Panc1 (cell line): ENCODE measurements around the gene HORMAD2. TPM values are rescaled to one million over a fixed set of nuclear protein-coding genes. Genes with fewer than 3 reads are reported as not detected.
"Not testable (repeated sequence)": the region's sequence is repeated elsewhere in the genome, so short reads cannot be mapped to it uniquely, and the experiment has no call there.

Experiments used
- ATAC-seq: fragments of 200-7000 bp; cut with Tn5 transposase; 2 replicates; pipeline ENCODE4 v1.9.1; 2020; ENCODE audit warnings: mild to moderate bottlenecking, moderate library complexity
- BruUV-seq: library from RNA; stranded (reverse); fragments of 400-500 nt; replicated peaks from 2 replicates; lab custom pipeline; 2021; lab: Mats Ljungman, UMichigan
- CTCF ChIA-PET: fragments of 300-600 bp; sonication (Branson Sonifier 250); formaldehyde crosslinking; loops from one replicate; lab custom pipeline; 2022; ENCODE audit warnings: antibody characterized with exemption; lab: Charles Lee
- POLR2A ChIA-PET: fragments of 300-600 bp; sonication (Branson Sonifier 250); formaldehyde crosslinking; loops from one replicate; lab custom pipeline; 2022; ENCODE audit warnings: antibody characterized with exemption; lab: Charles Lee
- DNase-seq: peaks from one replicate; pipeline ENCODE4 v3.0.0-alpha.2; 2010; ENCODE audit warnings: low read depth, low spot score
- H3K27ac ChIP-seq: 2 replicates; pipeline ENCODE4 v1.5.1; 2011; ENCODE audit warnings: mild to moderate bottlenecking, low read length, inconsistent platforms
- H3K27me3 ChIP-seq: fragments of 200-500 bp; sonication (Bioruptor generic); 2 replicates; pipeline ENCODE4 v1.6.0; 2014; ENCODE audit warnings: low read length, inconsistent platforms; ENCODE audit not compliant: control insufficient read depth, insufficient read depth
- H3K36me3 ChIP-seq: fragments of 200-500 bp; sonication (Bioruptor generic); 2 replicates; pipeline ENCODE4 v1.5.1; 2014; ENCODE audit warnings: inconsistent platforms, mild to moderate bottlenecking, low read length, moderate library complexity; ENCODE audit not compliant: control insufficient read depth, insufficient read depth
- H3K4me1 ChIP-seq: 2 replicates; pipeline ENCODE4 v1.5.1; 2011; ENCODE audit warnings: inconsistent platforms, mild to moderate bottlenecking, low read length, moderate library complexity; ENCODE audit not compliant: control insufficient read depth, insufficient read depth
- H3K4me3 ChIP-seq, 2 experiments: 2 replicates each; pipeline ENCODE4 v1.5.1; 2011 to 2012; ENCODE audit warnings: low read depth in 2 of 2, low read length in 2 of 2, mild to moderate bottlenecking in 2 of 2, inconsistent platforms in 1 of 2, moderate library complexity in 1 of 2
- H3K9me3 ChIP-seq: fragments of 200-500 bp; sonication (Bioruptor generic); 2 replicates; pipeline ENCODE4 v1.5.1; 2014; ENCODE audit warnings: low read depth, mild to moderate bottlenecking, inconsistent platforms, low read length, moderate library complexity; ENCODE audit not compliant: control insufficient read depth, insufficient read depth
- POLR2AphosphoS5 ChIP-seq: IDR thresholded peaks from 2 replicates; pipeline ENCODE4 v1.6.1; 2012; ENCODE audit warnings: mild to moderate bottlenecking, low read depth, low read length, moderate library complexity
- SIN3A ChIP-seq: IDR thresholded peaks from 2 replicates; pipeline ENCODE4 v1.6.1; 2012; ENCODE audit warnings: low read depth, mild to moderate bottlenecking, low read length, moderate library complexity, borderline replicate concordance; ENCODE audit not compliant: insufficient read depth
- TCF7L2 ChIP-seq: IDR thresholded peaks from 2 replicates; pipeline ENCODE4 v1.6.1; 2011; ENCODE audit warnings: mild to moderate bottlenecking, low read depth, low read length, inconsistent platforms
- in situ Hi-C: cut with HindIII; loops from 2 replicates; pipeline ENCODE4 v1.10.0; 2016; ENCODE audit warnings: low sequenced_read_pairs, low pct_unique_long_range_greater_than_20kb
- intact Hi-C: fragments of 100-400 bp; cut with micrococcal nuclease; formaldehyde crosslinking; loops from one replicate; pipeline ENCODE4 v1.10.0; 2022; ENCODE audit not compliant: unreplicated experiment
- total RNA-seq: library from RNA; stranded (reverse); gene quantifications from one replicate; pipeline ENCODE4 v1.2.1, GENCODE V29; 2021; ENCODE audit not compliant: unreplicated experiment
- TF ChIP-seq, protein P1 (sequence below), 2 experiments: IDR thresholded peaks; 2 replicates each; pipeline ENCODE4 v1.6.1; 2011 to 2012; ENCODE audit warnings: low read depth in 2 of 2, control low read depth in 1 of 2, low read length in 1 of 2, mild to moderate bottlenecking in 1 of 2, moderate library complexity in 1 of 2; ENCODE audit not compliant: insufficient read depth in 1 of 2
- TF ChIP-seq, protein P2 (sequence below): fragments of 450-650 bp; IDR thresholded peaks from 2 replicates; pipeline ENCODE4 v1.5.1; 2017; ENCODE audit warnings: mild to moderate bottlenecking

The HORMAD2 gene
- total RNA-seq, 1 experiment from 2014 or later, result not detected

- TF ChIP-seq, protein P1, sequence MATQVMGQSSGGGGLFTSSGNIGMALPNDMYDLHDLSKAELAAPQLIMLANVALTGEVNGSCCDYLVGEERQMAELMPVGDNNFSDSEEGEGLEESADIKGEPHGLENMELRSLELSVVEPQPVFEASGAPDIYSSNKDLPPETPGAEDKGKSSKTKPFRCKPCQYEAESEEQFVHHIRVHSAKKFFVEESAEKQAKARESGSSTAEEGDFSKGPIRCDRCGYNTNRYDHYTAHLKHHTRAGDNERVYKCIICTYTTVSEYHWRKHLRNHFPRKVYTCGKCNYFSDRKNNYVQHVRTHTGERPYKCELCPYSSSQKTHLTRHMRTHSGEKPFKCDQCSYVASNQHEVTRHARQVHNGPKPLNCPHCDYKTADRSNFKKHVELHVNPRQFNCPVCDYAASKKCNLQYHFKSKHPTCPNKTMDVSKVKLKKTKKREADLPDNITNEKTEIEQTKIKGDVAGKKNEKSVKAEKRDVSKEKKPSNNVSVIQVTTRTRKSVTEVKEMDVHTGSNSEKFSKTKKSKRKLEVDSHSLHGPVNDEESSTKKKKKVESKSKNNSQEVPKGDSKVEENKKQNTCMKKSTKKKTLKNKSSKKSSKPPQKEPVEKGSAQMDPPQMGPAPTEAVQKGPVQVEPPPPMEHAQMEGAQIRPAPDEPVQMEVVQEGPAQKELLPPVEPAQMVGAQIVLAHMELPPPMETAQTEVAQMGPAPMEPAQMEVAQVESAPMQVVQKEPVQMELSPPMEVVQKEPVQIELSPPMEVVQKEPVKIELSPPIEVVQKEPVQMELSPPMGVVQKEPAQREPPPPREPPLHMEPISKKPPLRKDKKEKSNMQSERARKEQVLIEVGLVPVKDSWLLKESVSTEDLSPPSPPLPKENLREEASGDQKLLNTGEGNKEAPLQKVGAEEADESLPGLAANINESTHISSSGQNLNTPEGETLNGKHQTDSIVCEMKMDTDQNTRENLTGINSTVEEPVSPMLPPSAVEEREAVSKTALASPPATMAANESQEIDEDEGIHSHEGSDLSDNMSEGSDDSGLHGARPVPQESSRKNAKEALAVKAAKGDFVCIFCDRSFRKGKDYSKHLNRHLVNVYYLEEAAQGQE (IDR thresholded peaks at IDR 0.05; ENCODE audit: insufficient read depth in 1 of 2, low read depth in 2 of 2, low read length in 1 of 2), result no peak
- no peak for TF ChIP-seq TCF7L2
- TF ChIP-seq POLR2AphosphoS5, result no peak
- TF ChIP-seq, protein P2, sequence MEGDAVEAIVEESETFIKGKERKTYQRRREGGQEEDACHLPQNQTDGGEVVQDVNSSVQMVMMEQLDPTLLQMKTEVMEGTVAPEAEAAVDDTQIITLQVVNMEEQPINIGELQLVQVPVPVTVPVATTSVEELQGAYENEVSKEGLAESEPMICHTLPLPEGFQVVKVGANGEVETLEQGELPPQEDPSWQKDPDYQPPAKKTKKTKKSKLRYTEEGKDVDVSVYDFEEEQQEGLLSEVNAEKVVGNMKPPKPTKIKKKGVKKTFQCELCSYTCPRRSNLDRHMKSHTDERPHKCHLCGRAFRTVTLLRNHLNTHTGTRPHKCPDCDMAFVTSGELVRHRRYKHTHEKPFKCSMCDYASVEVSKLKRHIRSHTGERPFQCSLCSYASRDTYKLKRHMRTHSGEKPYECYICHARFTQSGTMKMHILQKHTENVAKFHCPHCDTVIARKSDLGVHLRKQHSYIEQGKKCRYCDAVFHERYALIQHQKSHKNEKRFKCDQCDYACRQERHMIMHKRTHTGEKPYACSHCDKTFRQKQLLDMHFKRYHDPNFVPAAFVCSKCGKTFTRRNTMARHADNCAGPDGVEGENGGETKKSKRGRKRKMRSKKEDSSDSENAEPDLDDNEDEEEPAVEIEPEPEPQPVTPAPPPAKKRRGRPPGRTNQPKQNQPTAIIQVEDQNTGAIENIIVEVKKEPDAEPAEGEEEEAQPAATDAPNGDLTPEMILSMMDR, result no peak
- TF ChIP-seq SIN3A, result no peak
- no peak overlapping the region for H3K4me3 ChIP-seq
- ChIA-PET POLR2A (no interaction called here), CTCF (no interaction called here)
- no peaks in the 10 kb centered on the region for H3K4me1 ChIP-seq
- no TSS peak for BruUV-seq
- DNase-seq (no peak), ATAC-seq (no peak)
- peaks cover 12% of the 10 kb centered on the region; the same call in 1 of the 2 replicates for H3K9me3 ChIP-seq
- H3K36me3 ChIP-seq, result no peaks in the 10 kb centered on the region
- intact Hi-C loops (no loop called here), in situ Hi-C loops (no loop called here)
- no peak overlapping the region for H3K27ac ChIP-seq
- no peaks in the 10 kb centered on the region for H3K27me3 ChIP-seq
Observed at GRCh38 chr22:30094804-30095203, 14.5 kb downstream of the HORMAD2 start.

GRCh38 chr22:30097861-30098260 is 17.6 kb downstream of the HORMAD2 start:
- in situ Hi-C loops, result no loop called here
- Histone ChIP-seq H3K4me1 (no peaks in the 10 kb centered on the region), H3K36me3 (no peaks in the 10 kb centered on the region), H3K27me3 (no peaks in the 10 kb centered on the region), H3K27ac (no peak overlapping the region), H3K9me3 (peaks cover 12% of the 10 kb centered on the region; the same call in 1 of the 2 replicates), H3K4me3 (no peak overlapping the region)
- intact Hi-C loops, result no loop called here
- no peak for DNase-seq
- ChIA-PET POLR2A (no interaction called here), CTCF (no interaction called here)
- BruUV-seq, result no TSS peak
- TF ChIP-seq, protein P2, result no peak
- TF ChIP-seq, protein P1 (IDR thresholded peaks at IDR 0.05; ENCODE audit: insufficient read depth in 1 of 2, low read depth in 2 of 2, low read length in 1 of 2), result no peak
- no peak for TF ChIP-seq TCF7L2
- ATAC-seq, result no peak

- in situ Hi-C loops, H3K4me3 ChIP-seq, DNase-seq, H3K27me3 ChIP-seq, H3K36me3 ChIP-seq, CTCF ChIA-PET, H3K4me1 ChIP-seq, intact Hi-C loops, ATAC-seq, H3K9me3 ChIP-seq, H3K27ac ChIP-seq, BruUV-seq, POLR2A ChIA-PET: not testable (repeated sequence)
Observed at GRCh38 chr22:30100770-30101169, 20.5 kb downstream of the HORMAD2 start.
